Neuronal stem cell (in vitro differentiated cells): Measurements from ENCODE around the gene LPP.

Experiments used
- DNase-seq: peaks from one replicate; pipeline ENCODE4 v3.0.0-alpha.2; 2013; ENCODE audit warnings: low spot score
- H2AFZ ChIP-seq: one replicate; pipeline ENCODE4 v1.6.1; 2013; ENCODE audit warnings: mild to moderate bottlenecking, low read length, inconsistent platforms
- H2AK5ac ChIP-seq: 2 replicates; pipeline ENCODE4 v1.6.1; 2013; ENCODE audit warnings: low read depth, mild to moderate bottlenecking, inconsistent platforms, low read length, moderate library complexity, mixed read lengths
- H2BK120ac ChIP-seq: 2 replicates; pipeline ENCODE4 v1.6.1; 2013; ENCODE audit warnings: low read depth, mild to moderate bottlenecking, inconsistent platforms, low read length, moderate library complexity, mixed read lengths
- H2BK12ac ChIP-seq: one replicate; pipeline ENCODE4 v1.6.1; 2013; ENCODE audit warnings: low read length, inconsistent platforms
- H2BK15ac ChIP-seq: 2 replicates; pipeline ENCODE4 v1.6.1; 2013; ENCODE audit warnings: mild to moderate bottlenecking, low read length, inconsistent platforms, mixed read lengths
- H2BK5ac ChIP-seq: one replicate; pipeline ENCODE4 v1.6.1; 2013; ENCODE audit warnings: inconsistent platforms, mild to moderate bottlenecking, low read length, moderate library complexity
- H3K14ac ChIP-seq: one replicate; pipeline ENCODE4 v1.6.1; 2013; ENCODE audit warnings: low read length, inconsistent platforms
- H3K18ac ChIP-seq: 2 replicates; pipeline ENCODE4 v1.6.1; 2013; ENCODE audit warnings: low read length, inconsistent platforms
- H3K23ac ChIP-seq: 2 replicates; pipeline ENCODE4 v1.6.1; 2013; ENCODE audit warnings: low read depth, mild to moderate bottlenecking, mixed read lengths, low read length, inconsistent platforms; ENCODE audit not compliant: poor library complexity
- H3K27ac ChIP-seq: replicated peaks from 3 replicates; pipeline ENCODE4 v1.5.1; 2013; ENCODE audit warnings: low read length, inconsistent platforms
- H3K27me3 ChIP-seq, 3 experiments: 2 replicates each; pipeline ENCODE4 v1.6.1; 2013; ENCODE audit warnings: low read length in 3 of 3, mild to moderate bottlenecking in 2 of 3, inconsistent platforms in 1 of 3, low read depth in 1 of 3, mixed read lengths in 1 of 3, moderate library complexity in 1 of 3; ENCODE audit not compliant: control insufficient read depth in 3 of 3, insufficient read depth in 3 of 3
- H3K36me3 ChIP-seq, 2 donors: replicated peaks in 1 of 2; 2 replicates each; pipeline ENCODE4 v1.6.1; 2013; ENCODE audit warnings: low read length in 2 of 2; ENCODE audit not compliant: control insufficient read depth in 2 of 2, insufficient read depth in 2 of 2
- H3K4ac ChIP-seq: 2 replicates; pipeline ENCODE4 v1.6.1; 2013; ENCODE audit warnings: inconsistent platforms, mild to moderate bottlenecking, low read length, moderate library complexity
- H3K4me1 ChIP-seq, 2 donors: 1 replicate in 1 of 2; 2 replicates in 1 of 2; pipeline ENCODE4 v1.6.1; 2013; ENCODE audit warnings: low read length in 2 of 2, low read depth in 1 of 2; ENCODE audit not compliant: control insufficient read depth in 2 of 2, insufficient read depth in 1 of 2
- H3K4me2 ChIP-seq: one replicate; pipeline ENCODE4 v1.6.1; 2013; ENCODE audit warnings: mild to moderate bottlenecking, low read length, inconsistent platforms; ENCODE audit not compliant: insufficient read depth, poor library complexity, severe bottlenecking
- H3K4me3 ChIP-seq, 2 donors: 2 replicates each; pipeline ENCODE4 v1.5.1; 2013; ENCODE audit warnings: low read length in 2 of 2, mild to moderate bottlenecking in 2 of 2, inconsistent platforms in 1 of 2, moderate library complexity in 1 of 2
- H3K79me1 ChIP-seq: one replicate; pipeline ENCODE4 v1.6.1; 2013; ENCODE audit warnings: low read depth, mild to moderate bottlenecking, inconsistent platforms, low read length, moderate library complexity
- H3K9ac ChIP-seq: one replicate; pipeline ENCODE4 v1.6.1; 2013; ENCODE audit warnings: mild to moderate bottlenecking, low read depth, low read length, inconsistent platforms; ENCODE audit not compliant: poor library complexity
- H3K9me3 ChIP-seq, 2 donors: replicated peaks in 1 of 2; 2 replicates each; pipeline versions ENCODE3 to v1.6.1; 2013; ENCODE audit warnings: low read length in 2 of 2, mild to moderate bottlenecking in 2 of 2, inconsistent platforms in 1 of 2, low read depth in 1 of 2, mixed read lengths in 1 of 2, moderate library complexity in 1 of 2; ENCODE audit not compliant: control insufficient read depth in 2 of 2, insufficient read depth in 1 of 2
- H4K8ac ChIP-seq: one replicate; pipeline ENCODE4 v1.6.1; 2013; ENCODE audit warnings: low read depth, mild to moderate bottlenecking, inconsistent platforms, low read length, moderate library complexity
- H4K91ac ChIP-seq: one replicate; pipeline ENCODE4 v1.6.1; 2013; ENCODE audit warnings: low read length, low read depth, mild to moderate bottlenecking, inconsistent platforms; ENCODE audit not compliant: poor library complexity
- WGBS, 2 donors: extraction: QIAGEN DNeasy Blood & Tissue Kit; methylation state at CpG; one replicate each; pipeline ENCODE4 v1.1.7; 2013; ENCODE audit warnings: missing lambda C conversion rate in 2 of 2, mixed read lengths in 1 of 2; ENCODE audit not compliant: insufficient read length in 2 of 2, insufficient replicate concordance in 1 of 2; ENCODE audit errors: extremely low coverage in 2 of 2; 5-methylcytosine and 5-hydroxymethylcytosine counted together

The LPP gene

GRCh38 chr3:188759336-188760005 lies 605.5 kb downstream of the LPP start:
- no peak overlapping the region for H4K8ac ChIP-seq
- no peaks in the 10 kb centered on the region for H3K27me3 ChIP-seq
- H2BK12ac ChIP-seq = no peak overlapping the region
- no peak overlapping the region for H3K9ac ChIP-seq
- H2AK5ac ChIP-seq = no peak overlapping the region
- no peaks in the 10 kb centered on the region for H3K4me1 ChIP-seq
- H3K23ac ChIP-seq = no peak overlapping the region
- H2AFZ ChIP-seq = no peak overlapping the region
- H3K4me2 ChIP-seq = no peak overlapping the region
- H3K18ac ChIP-seq = no peak overlapping the region
- H2BK15ac ChIP-seq = no peak overlapping the region
- H3K36me3 ChIP-seq = no peaks in the 10 kb centered on the region
- H2BK5ac ChIP-seq = no peak overlapping the region
- no peak overlapping the region for H3K14ac ChIP-seq
- no peaks in the 10 kb centered on the region for H3K9me3 ChIP-seq
- no CpG with 5 or more reads among the region's 5 CpGs for WGBS, 2 donors
- no peak for DNase-seq
- no peak overlapping the region for H3K4ac ChIP-seq
- H3K79me1 ChIP-seq = no peaks in the 10 kb centered on the region
- H4K91ac ChIP-seq = no peak overlapping the region
- no peak overlapping the region for H3K27ac ChIP-seq
- H2BK120ac ChIP-seq = no peak overlapping the region
- H3K4me3 ChIP-seq = no peak overlapping the region

DNA sequence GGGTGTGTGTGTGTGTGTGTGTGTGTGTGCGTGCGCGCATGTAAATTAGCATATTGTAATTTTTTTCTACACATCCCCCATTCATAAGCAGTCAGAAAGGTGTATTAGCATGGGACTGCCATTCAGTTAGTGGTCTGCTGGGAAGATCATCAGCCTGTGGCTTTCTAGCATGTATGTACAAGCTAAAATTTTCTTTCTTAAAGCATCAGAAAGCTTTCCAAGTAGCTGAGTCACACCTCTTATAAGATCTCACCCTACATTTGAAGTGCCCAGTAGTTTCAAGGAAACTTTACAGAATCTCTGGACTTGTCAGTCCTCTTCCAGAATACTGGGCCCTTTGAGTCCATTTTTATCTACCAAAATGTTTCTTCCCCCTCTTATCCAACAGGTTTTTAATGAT lies 606.5 kb downstream of the LPP start:
- no peaks in the 10 kb centered on the region for H3K27me3 ChIP-seq
- no peak overlapping the region for H2AFZ ChIP-seq
- H4K91ac ChIP-seq = no peak overlapping the region
- H3K9ac ChIP-seq = no peak overlapping the region
- no peak overlapping the region for H4K8ac ChIP-seq
- no peak overlapping the region for H3K4me3 ChIP-seq
- no peak overlapping the region for H3K27ac ChIP-seq
- no peaks in the 10 kb centered on the region for H3K36me3 ChIP-seq
- no peak overlapping the region for H2AK5ac ChIP-seq
- H3K4me1 ChIP-seq = no peaks in the 10 kb centered on the region
- no peak overlapping the region for H3K4ac ChIP-seq
- WGBS, 2 donors = no CpG with 5 or more reads among the region's 3 CpGs
- no peaks in the 10 kb centered on the region for H3K9me3 ChIP-seq
- H3K23ac ChIP-seq = no peak overlapping the region
- no peak overlapping the region for H2BK120ac ChIP-seq
- H3K18ac ChIP-seq = no peak overlapping the region
- DNase-seq = no peak
- no peaks in the 10 kb centered on the region for H3K79me1 ChIP-seq
- H2BK15ac ChIP-seq = no peak overlapping the region
- H3K14ac ChIP-seq = no peak overlapping the region
- H3K4me2 ChIP-seq = no peak overlapping the region
- H2BK5ac ChIP-seq = no peak overlapping the region
- H2BK12ac ChIP-seq = no peak overlapping the region

- no peak overlapping the region for H3K18ac ChIP-seq
Observed at GRCh38 chr3:188761439-188761838, 607.5 kb downstream of the LPP start.

DNA sequence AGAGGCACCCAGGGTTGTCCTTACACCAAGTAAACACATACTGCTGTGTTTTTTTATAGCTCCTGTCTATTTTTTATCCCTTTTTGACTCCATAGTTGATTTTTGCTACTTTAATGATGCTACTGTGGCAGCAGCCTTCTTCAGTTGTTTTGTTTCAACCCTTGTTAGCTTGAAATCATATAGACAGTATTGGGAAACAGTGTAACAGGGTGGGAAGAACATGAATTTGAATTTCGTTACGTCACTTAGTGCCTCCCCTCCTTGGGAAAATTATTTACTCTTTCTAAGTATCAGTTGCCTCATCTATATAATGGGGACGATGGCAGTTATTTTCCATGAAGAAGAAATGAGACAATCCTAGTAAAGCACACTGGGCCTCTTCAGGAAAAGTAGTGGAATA lies 608.0 kb downstream of the LPP start:
- no peak overlapping the region for H3K4me3 ChIP-seq
- no peak overlapping the region for H2BK5ac ChIP-seq
- no peak overlapping the region for H3K23ac ChIP-seq
- no peak overlapping the region for H2BK120ac ChIP-seq
- H2BK15ac ChIP-seq = no peak overlapping the region
- no peak overlapping the region for H4K91ac ChIP-seq
- DNase-seq = no peak
- H2AFZ ChIP-seq = no peak overlapping the region
- no peaks in the 10 kb centered on the region for H3K9me3 ChIP-seq
- no peak overlapping the region for H3K27ac ChIP-seq
- no peaks in the 10 kb centered on the region for H3K4me1 ChIP-seq
- no peaks in the 10 kb centered on the region for H3K27me3 ChIP-seq
- no peak overlapping the region for H3K4ac ChIP-seq
- H4K8ac ChIP-seq = no peak overlapping the region
- H3K18ac ChIP-seq = no peak overlapping the region
- WGBS, 2 donors = no CpG with 5 or more reads among the region's 3 CpGs
- no peak overlapping the region for H2BK12ac ChIP-seq
- no peak overlapping the region for H3K9ac ChIP-seq
- H2AK5ac ChIP-seq = no peak overlapping the region
- H3K4me2 ChIP-seq = no peak overlapping the region
- no peaks in the 10 kb centered on the region for H3K79me1 ChIP-seq
- no peaks in the 10 kb centered on the region for H3K36me3 ChIP-seq
- no peak overlapping the region for H3K14ac ChIP-seq

More at GRCh38 chr3:188761439-188761838, 607.5 kb downstream of the LPP start:
- Histone ChIP-seq H3K27me3 (no peaks in the 10 kb centered on the region), H2AK5ac (no peak overlapping the region), H3K4me3 (no peak overlapping the region), H4K91ac (no peak overlapping the region), H3K27ac (no peak overlapping the region), H3K4me1 (no peaks in the 10 kb centered on the region), H2BK5ac (no peak overlapping the region), H3K79me1 (no peaks in the 10 kb centered on the region), H3K9me3 (no peaks in the 10 kb centered on the region), H3K9ac (no peak overlapping the region), H3K4ac (no peak overlapping the region), H3K14ac (no peak overlapping the region), H2BK120ac (no peak overlapping the region), H4K8ac (no peak overlapping the region), H3K4me2 (no peak overlapping the region), H3K36me3 (no peaks in the 10 kb centered on the region), H2AFZ (no peak overlapping the region), H2BK12ac (no peak overlapping the region), H3K23ac (no peak overlapping the region), H2BK15ac (no peak overlapping the region)
- WGBS, 2 donors = no CpG with 5 or more reads among the region's 6 CpGs
- no peak for DNase-seq
